GM12891 (cell line): ENCODE results near the gene KIAA0040.

ENCODE experiments used
- POLR2A ChIP-seq: IDR thresholded peaks from 2 replicates; pipeline ENCODE4 v1.6.1; 2011; ENCODE audit warnings: low read depth, low read length, control low read depth
- POLR2AphosphoS5 ChIP-seq: IDR thresholded peaks from 2 replicates; pipeline ENCODE4 v1.6.1; 2011; ENCODE audit warnings: low read depth, low read length, control low read depth

- TF ChIP-seq POLR2A, result no peak
- TF ChIP-seq POLR2AphosphoS5, result no peak
Observed at GRCh38 chr1:175207971-175208370, 15.4 kb upstream of the KIAA0040 start.
